ENCODE data around the gene MYOC. TPM values are rescaled to one million over a fixed set of nuclear protein-coding genes. Genes with fewer than 3 reads are reported as not detected.

MYOC gene
- total and polyA plus RNA-seq, 7 experiments from 2014 or later: not detected

DNA sequence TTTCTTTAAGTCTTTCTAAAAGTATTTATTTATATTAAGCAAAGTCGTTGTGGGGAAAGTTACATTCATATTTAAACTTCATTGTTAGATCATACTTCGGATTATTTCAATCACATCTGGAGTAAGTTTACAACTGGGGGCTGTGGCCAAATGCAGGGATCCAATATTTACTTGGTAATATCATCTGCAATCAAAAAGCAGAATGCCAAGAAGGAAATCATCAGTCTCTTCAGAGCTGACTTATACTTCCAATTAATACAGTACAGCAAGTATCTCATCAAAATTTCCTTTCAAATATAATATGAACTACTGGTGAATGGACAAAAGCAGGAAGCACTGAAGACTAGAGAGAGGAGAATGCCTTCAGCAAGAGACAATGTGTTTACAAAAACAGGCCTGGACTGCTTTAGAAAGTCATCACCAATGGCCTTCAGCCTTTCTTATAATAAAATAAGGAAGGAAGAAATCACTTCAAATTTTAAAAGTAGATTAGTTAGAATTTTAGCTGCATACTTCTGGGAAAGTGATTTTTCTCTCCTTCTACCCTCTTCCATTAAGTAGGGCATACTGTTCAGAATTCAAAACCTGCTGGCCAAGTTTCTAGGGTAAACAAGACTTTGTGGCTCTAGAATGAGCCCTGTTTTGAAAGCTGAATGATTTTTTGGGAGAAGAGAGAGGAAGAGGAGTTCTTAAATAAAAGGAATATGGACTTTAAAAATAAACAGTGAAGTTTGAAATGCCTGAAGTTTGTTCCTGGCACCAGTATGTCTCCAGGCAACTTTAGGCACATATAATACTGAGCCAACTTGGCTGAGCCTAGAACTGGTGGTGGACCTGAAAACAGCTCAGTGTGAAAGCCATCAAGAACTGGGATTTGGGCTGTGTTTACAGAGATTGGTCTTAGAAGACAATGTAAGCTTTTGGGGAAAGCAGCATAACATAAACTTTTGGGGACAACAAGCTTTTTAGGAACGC lies 22.2 kb upstream of the MYOC start:
- ChIA-PET CTCF (no interaction called here), POLR2A (no interaction called here)
- no peaks in the 10 kb centered on the region for H3K4me1 ChIP-seq (ENCODE audit: control insufficient read depth in 2 of 2, insufficient read depth in 2 of 2, low read length in 2 of 2)

DNA sequence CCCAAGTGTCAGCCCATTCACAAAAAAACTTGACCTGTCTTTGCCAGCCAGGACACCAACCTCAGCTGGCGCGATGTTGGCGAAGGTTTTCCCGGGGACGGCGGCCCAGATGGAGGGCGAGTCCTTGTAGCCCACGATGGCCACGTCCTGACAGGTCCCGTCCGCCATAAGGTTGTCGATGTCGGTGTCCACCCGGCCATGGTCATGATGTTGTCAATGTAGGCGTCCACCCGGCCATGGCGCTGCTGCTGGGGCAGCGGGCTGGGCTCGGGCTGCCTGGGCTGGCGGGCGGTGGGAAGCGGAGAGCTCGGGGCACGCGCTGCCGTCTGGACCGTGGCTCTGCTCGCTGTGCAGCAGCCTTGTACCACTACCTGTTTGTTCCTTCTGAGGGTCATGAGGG lies 18.3 kb upstream of the MYOC start:
- no peaks in the 10 kb centered on the region for H3K36me3 ChIP-seq (ENCODE audit: control insufficient read depth in 2 of 3, insufficient read depth in 3 of 3, low read length in 3 of 3)
- no peaks in the 10 kb centered on the region for H3K9me3 Mint-ChIP-seq
- no peaks in the 10 kb centered on the region for H3K4me1 Mint-ChIP-seq
- DNase-seq: no peak
- H3K4me3 ChIP-seq (ENCODE audit: low read length): no peak overlapping the region
- no peaks in the 10 kb centered on the region for H3K9me3 ChIP-seq (ENCODE audit: control insufficient read depth in 2 of 3, low read length in 3 of 3)
- ChIA-PET POLR2A (no interaction called here), CTCF (no interaction called here)
- ATAC-seq: no peak
- H3K27ac ChIP-seq (ENCODE audit: low read depth, low read length): no peak overlapping the region
- H3K4me1 ChIP-seq (ENCODE audit: control insufficient read depth in 2 of 2, insufficient read depth in 2 of 2, low read length in 2 of 2): no peaks in the 10 kb centered on the region
- H3K4me3 Mint-ChIP-seq: no peak overlapping the region
- no peak overlapping the region for H3K27ac Mint-ChIP-seq
- peaks cover 0 to 4% of the 10 kb centered on the region in 2 donors for H3K27me3 ChIP-seq (ENCODE audit: control insufficient read depth in 2 of 2, insufficient read depth in 2 of 2, low read length in 2 of 2)
- intact Hi-C loops (cut with micrococcal nuclease): no loop called here
- no peaks in the 10 kb centered on the region for H3K36me3 Mint-ChIP-seq
- peaks cover 4 to 20% (median 8%) of the 10 kb centered on the region in 5 donors for H3K27me3 Mint-ChIP-seq

More for the DNA sequence above, 22.2 kb upstream of the MYOC start:
- no peaks in the 10 kb centered on the region for H3K36me3 Mint-ChIP-seq
- no peaks in the 10 kb centered on the region for H3K4me1 Mint-ChIP-seq
- Histone ChIP-seq H3K27me3 (ENCODE audit: control insufficient read depth in 2 of 2, insufficient read depth in 2 of 2, low read length in 2 of 2) (peaks cover 0 to 4% of the 10 kb centered on the region in 2 donors), H3K4me3 (ENCODE audit: low read length) (no peak overlapping the region), H3K36me3 (ENCODE audit: control insufficient read depth in 2 of 3, insufficient read depth in 3 of 3, low read length in 3 of 3) (no peaks in the 10 kb centered on the region), H3K27ac (ENCODE audit: low read depth, low read length) (no peak overlapping the region), H3K9me3 (ENCODE audit: control insufficient read depth in 2 of 3, low read length in 3 of 3) (no peaks in the 10 kb centered on the region)
- H3K27ac Mint-ChIP-seq: no peak overlapping the region
- ATAC-seq (no peak), DNase-seq (no peak)
- H3K4me3 Mint-ChIP-seq: no peak overlapping the region
- intact Hi-C loops (cut with micrococcal nuclease): no loop called here
- H3K27me3 Mint-ChIP-seq: peaks cover 4 to 23% (median 6%) of the 10 kb centered on the region in 5 donors
- H3K9me3 Mint-ChIP-seq: no peaks in the 10 kb centered on the region

DNA sequence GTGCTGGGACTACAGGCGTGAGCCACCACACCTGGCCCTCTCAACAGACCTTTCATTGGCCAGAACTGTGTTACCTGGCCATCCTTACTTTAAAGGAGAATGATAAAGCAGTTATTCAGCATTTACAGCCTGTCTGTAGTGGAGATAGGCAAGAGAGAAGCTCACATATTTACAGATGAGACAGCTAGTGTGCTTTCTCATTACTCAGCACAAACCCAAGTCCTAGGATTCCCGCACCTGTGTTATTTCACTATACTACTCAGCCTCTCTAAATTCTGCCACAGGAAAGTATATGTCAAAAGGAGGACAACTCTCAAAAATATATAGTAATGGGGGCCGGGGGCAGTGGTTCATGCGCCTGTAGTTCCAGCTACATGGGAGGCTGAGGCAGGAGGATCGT lies 15.9 kb upstream of the MYOC start:
- H3K27ac ChIP-seq (ENCODE audit: low read depth, low read length): no peak overlapping the region
- no peak overlapping the region for H3K27ac Mint-ChIP-seq
- no peaks in the 10 kb centered on the region for H3K4me1 ChIP-seq (ENCODE audit: control insufficient read depth in 2 of 2, insufficient read depth in 2 of 2, low read length in 2 of 2)
- ATAC-seq: no peak
- no peaks in the 10 kb centered on the region for H3K36me3 ChIP-seq (ENCODE audit: control insufficient read depth in 2 of 3, insufficient read depth in 3 of 3, low read length in 3 of 3)
- H3K9me3 Mint-ChIP-seq: no peaks in the 10 kb centered on the region
- H3K4me3 ChIP-seq (ENCODE audit: low read length): no peak overlapping the region
- H3K36me3 Mint-ChIP-seq: no peaks in the 10 kb centered on the region
- H3K27me3 Mint-ChIP-seq: peaks cover 4 to 13% (median 6%) of the 10 kb centered on the region in 5 donors
- intact Hi-C loops (cut with micrococcal nuclease): no loop called here
- H3K9me3 ChIP-seq (ENCODE audit: control insufficient read depth in 2 of 3, low read length in 3 of 3): no peaks in the 10 kb centered on the region
- ChIA-PET CTCF (interaction anchor here (0.6 kb wide), 1 partner anchor 498 kb away, joined by 3 read pairs; no protein-coding TSS in a partner anchor), POLR2A (no interaction called here)
- no peaks in the 10 kb centered on the region for H3K4me1 Mint-ChIP-seq
- H3K4me3 Mint-ChIP-seq: no peak overlapping the region
- H3K27me3 ChIP-seq (ENCODE audit: control insufficient read depth in 2 of 2, insufficient read depth in 2 of 2, low read length in 2 of 2): peaks cover 0 to 4% of the 10 kb centered on the region in 2 donors
- DNase-seq: no peak

DNA sequence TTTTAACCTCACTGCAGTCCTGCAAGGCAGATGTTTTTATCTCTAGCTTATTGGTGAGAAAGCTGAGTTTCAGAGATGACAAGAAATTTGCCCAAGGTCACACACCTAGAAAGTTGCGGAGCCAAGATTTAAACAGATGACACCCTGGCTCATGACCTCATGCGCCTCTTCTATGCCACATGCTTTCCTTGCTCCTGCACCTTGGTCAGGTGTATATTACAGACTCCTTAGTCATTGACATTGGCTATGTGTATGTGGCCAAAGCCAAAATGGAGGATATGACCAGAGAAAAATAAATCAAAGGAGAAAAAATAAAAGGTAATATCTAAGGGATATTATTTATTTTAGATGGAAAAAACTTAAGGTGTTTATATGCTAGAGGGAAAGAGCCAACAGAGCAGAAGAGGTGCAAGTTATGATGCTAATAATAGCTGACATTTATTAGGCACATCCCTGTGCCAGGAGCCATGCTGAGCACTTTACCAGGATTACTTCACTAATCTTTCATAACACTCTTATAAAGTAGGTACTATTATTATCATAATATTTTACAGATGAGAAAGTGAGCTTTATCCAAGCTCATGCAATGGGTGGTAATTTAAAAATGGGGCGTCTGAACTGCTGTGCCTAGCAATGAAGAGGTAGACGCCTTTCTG lies 13.8 kb upstream of the MYOC start:
- POLR2A ChIA-PET: no interaction called here
- Mint-ChIP-seq H3K27ac (no peak overlapping the region), H3K9me3 (no peaks in the 10 kb centered on the region), H3K4me3 (no peak overlapping the region), H3K4me1 (no peaks in the 10 kb centered on the region), H3K27me3 (peaks cover 0 to 6% (median 4%) of the 10 kb centered on the region in 5 donors), H3K36me3 (no peaks in the 10 kb centered on the region)
- Histone ChIP-seq H3K27ac (ENCODE audit: low read depth, low read length) (no peak overlapping the region), H3K4me3 (ENCODE audit: low read length) (no peak overlapping the region), H3K4me1 (ENCODE audit: control insufficient read depth in 2 of 2, insufficient read depth in 2 of 2, low read length in 2 of 2) (no peaks in the 10 kb centered on the region), H3K27me3 (ENCODE audit: control insufficient read depth in 2 of 2, insufficient read depth in 2 of 2, low read length in 2 of 2) (no peaks in the 10 kb centered on the region), H3K9me3 (ENCODE audit: control insufficient read depth in 2 of 3, low read length in 3 of 3) (no peaks in the 10 kb centered on the region), H3K36me3 (ENCODE audit: control insufficient read depth in 2 of 3, insufficient read depth in 3 of 3, low read length in 3 of 3) (no peaks in the 10 kb centered on the region)
- ATAC-seq (no peak), DNase-seq (no peak)
- CTCF ChIA-PET: no interaction called here
- intact Hi-C loops (cut with micrococcal nuclease): no loop called here

DNA sequence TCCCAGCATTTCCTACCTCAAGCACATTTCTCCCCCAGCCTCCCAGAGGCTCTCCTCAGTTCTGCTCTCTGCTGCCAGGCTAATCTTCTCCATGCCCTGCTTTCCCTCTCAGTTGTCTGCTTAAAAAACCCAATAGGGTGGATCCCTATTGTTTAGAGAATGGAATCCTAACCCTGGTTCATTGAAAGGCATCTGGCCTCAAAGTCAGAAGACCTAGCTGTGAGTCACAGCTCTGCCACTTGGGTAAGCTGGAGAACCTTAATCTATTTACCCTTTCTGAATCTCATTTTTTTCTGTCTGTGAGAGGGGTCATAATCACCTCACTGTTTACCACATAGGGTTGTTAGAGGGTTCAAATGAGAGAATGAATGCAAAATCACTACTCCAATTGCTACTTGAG lies 12.5 kb upstream of the MYOC start:
- Mint-ChIP-seq H3K27ac (no peak overlapping the region), H3K27me3 (peaks cover 0 to 6% (median under 1%) of the 10 kb centered on the region in 5 donors), H3K4me3 (no peak overlapping the region), H3K36me3 (no peaks in the 10 kb centered on the region), H3K9me3 (no peaks in the 10 kb centered on the region), H3K4me1 (no peaks in the 10 kb centered on the region)
- Histone ChIP-seq H3K36me3 (ENCODE audit: control insufficient read depth in 2 of 3, insufficient read depth in 3 of 3, low read length in 3 of 3) (no peaks in the 10 kb centered on the region), H3K4me1 (ENCODE audit: control insufficient read depth in 2 of 2, insufficient read depth in 2 of 2, low read length in 2 of 2) (no peaks in the 10 kb centered on the region), H3K4me3 (ENCODE audit: low read length) (no peak overlapping the region), H3K27me3 (ENCODE audit: control insufficient read depth in 2 of 2, insufficient read depth in 2 of 2, low read length in 2 of 2) (no peaks in the 10 kb centered on the region), H3K9me3 (ENCODE audit: control insufficient read depth in 2 of 3, low read length in 3 of 3) (no peaks in the 10 kb centered on the region), H3K27ac (ENCODE audit: low read depth, low read length) (no peak overlapping the region)
- POLR2A ChIA-PET: no interaction called here
- intact Hi-C loops (cut with micrococcal nuclease): no loop called here
- ATAC-seq (no peak), DNase-seq (no peak)
- CTCF ChIA-PET: no interaction called here

DNA sequence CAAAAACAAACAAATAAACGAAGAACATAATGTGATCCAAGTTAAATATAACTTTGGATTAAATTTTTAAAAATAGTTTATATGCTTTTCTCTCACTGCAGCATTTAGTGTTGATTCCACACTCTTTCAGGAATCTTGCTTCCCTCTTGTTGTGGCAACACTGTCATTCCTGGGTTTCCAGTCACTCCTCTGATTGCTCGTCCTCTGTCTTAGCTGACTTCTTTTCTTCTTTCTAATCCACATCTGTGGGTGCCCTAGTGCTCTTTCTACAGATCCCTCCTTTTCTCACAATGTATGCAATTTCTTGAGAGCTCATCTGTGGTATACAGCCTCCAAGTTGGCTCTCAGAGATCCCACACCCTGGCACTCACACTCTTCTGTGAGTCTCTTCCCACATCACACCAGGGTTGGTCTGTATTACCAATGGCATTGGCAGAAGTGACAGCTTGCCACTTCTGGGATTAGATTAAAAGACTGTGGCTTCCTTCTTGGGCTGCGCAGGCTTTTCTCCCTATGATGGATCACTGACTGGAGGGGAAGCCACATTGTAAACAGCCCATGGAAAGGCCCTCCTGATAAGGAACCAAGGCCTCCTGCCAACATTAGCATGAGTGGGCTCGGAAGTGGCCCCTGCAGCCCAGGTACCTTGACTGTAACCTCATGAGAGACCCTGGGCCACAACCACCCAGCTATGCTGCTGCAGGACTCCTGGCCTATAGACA lies 11.5 kb upstream of the MYOC start:
- ChIA-PET CTCF (no interaction called here), POLR2A (no interaction called here)
- H3K27me3 Mint-ChIP-seq: peaks cover 0 to 6% (median 0%) of the 10 kb centered on the region in 5 donors
- Histone ChIP-seq H3K4me3 (ENCODE audit: low read length) (no peak overlapping the region), H3K27me3 (ENCODE audit: control insufficient read depth in 2 of 2, insufficient read depth in 2 of 2, low read length in 2 of 2) (no peaks in the 10 kb centered on the region), H3K4me1 (ENCODE audit: control insufficient read depth in 2 of 2, insufficient read depth in 2 of 2, low read length in 2 of 2) (no peaks in the 10 kb centered on the region), H3K27ac (ENCODE audit: low read depth, low read length) (no peak overlapping the region), H3K9me3 (ENCODE audit: control insufficient read depth in 2 of 3, low read length in 3 of 3) (no peaks in the 10 kb centered on the region), H3K36me3 (ENCODE audit: control insufficient read depth in 2 of 3, insufficient read depth in 3 of 3, low read length in 3 of 3) (no peaks in the 10 kb centered on the region)
- no peak for DNase-seq
- intact Hi-C loops (cut with micrococcal nuclease): no loop called here
- H3K4me1 Mint-ChIP-seq: no peaks in the 10 kb centered on the region
- no peak overlapping the region for H3K27ac Mint-ChIP-seq
- no peak for ATAC-seq
- no peaks in the 10 kb centered on the region for H3K9me3 Mint-ChIP-seq
- H3K36me3 Mint-ChIP-seq: no peaks in the 10 kb centered on the region
- no peak overlapping the region for H3K4me3 Mint-ChIP-seq

All from naive thymus-derived CD4-positive, alpha-beta T cell (primary cell).